Fibroblast of lung (primary cell): ENCODE data around the gene UFSP1.

Experiments used
- EZH2 ChIP-seq: IDR thresholded peaks from 2 replicates; pipeline ENCODE4 v1.5.1; 2012; ENCODE audit warnings: low read length, control low read depth, mild to moderate bottlenecking; ENCODE audit errors: missing control alignments
- TF ChIP-seq, protein P1 (sequence below), 2 donors: IDR thresholded peaks in 1 of 2; conservative IDR thresholded peaks in 1 of 2; 1 replicate in 1 of 2; 2 replicates in 1 of 2; pipeline ENCODE4 v1.5.1; 2011 to 2012; ENCODE audit warnings: low read length in 2 of 2, control low read depth in 1 of 2, inconsistent platforms in 1 of 2, low read depth in 1 of 2, mild to moderate bottlenecking in 1 of 2

DNA sequence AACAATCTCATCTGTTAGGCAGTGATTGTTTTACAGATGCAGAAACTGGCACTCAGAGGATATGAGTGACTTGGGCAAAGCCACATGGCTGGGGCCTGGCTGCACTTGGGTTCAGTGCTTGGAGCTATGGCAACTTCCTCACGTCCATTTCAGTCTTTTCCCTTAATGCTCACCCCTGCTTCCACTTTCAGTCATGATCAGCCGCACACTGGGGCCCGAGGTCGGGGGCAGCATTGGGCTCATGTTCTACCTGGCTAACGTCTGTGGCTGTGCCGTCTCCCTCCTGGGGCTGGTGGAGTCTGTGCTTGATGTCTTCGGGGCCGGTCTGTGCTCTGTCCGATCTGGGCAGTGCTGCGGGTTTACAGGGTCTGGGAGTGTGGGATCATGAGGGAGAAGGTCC is 34.0 kb downstream of the UFSP1 start:
- TF ChIP-seq, protein P1, sequence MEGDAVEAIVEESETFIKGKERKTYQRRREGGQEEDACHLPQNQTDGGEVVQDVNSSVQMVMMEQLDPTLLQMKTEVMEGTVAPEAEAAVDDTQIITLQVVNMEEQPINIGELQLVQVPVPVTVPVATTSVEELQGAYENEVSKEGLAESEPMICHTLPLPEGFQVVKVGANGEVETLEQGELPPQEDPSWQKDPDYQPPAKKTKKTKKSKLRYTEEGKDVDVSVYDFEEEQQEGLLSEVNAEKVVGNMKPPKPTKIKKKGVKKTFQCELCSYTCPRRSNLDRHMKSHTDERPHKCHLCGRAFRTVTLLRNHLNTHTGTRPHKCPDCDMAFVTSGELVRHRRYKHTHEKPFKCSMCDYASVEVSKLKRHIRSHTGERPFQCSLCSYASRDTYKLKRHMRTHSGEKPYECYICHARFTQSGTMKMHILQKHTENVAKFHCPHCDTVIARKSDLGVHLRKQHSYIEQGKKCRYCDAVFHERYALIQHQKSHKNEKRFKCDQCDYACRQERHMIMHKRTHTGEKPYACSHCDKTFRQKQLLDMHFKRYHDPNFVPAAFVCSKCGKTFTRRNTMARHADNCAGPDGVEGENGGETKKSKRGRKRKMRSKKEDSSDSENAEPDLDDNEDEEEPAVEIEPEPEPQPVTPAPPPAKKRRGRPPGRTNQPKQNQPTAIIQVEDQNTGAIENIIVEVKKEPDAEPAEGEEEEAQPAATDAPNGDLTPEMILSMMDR (conservative IDR thresholded peaks at IDR 0.05 in 1 of 2, IDR thresholded peaks at IDR 0.05 in 1 of 2; ENCODE audit: low read depth in 1 of 2, low read length in 2 of 2), result no peak
- no peak for TF ChIP-seq EZH2
